D721Med (cell line): Measurements from ENCODE around the gene FAT3.

Experiments used
- DNase-seq: peaks from one replicate; pipeline ENCODE4 v3.0.0; 2011; ENCODE audit warnings: low spot score; ENCODE audit not compliant: insufficient read length
- FAIRE-seq: peaks from 2 replicates; lab custom pipeline; 2011; peaks lifted over from hg19 to GRCh38; lab: Jason Lieb, UNC
- CTCF ChIP-seq: IDR thresholded peaks from 2 replicates; pipeline ENCODE4 v1.5.1; 2012; ENCODE audit warnings: mild to moderate bottlenecking, control low read depth; ENCODE audit not compliant: insufficient read depth; ENCODE audit errors: missing control alignments

Gene FAT3

GRCh38 chr11:92266806-92267205 lies 42.2 kb downstream of the FAT3 start:
- DNase-seq (no peak), FAIRE-seq (no peak)
- no peak for TF ChIP-seq CTCF

GRCh38 chr11:92267278-92267677 lies 42.7 kb downstream of the FAT3 start:
- DNase-seq (no peak), FAIRE-seq (no peak)
- TF ChIP-seq CTCF: no peak

GRCh38 chr11:92267968-92268367 lies 43.4 kb downstream of the FAT3 start:
- FAIRE-seq: no peak
- no peak for DNase-seq
- no peak for TF ChIP-seq CTCF

- no peak for TF ChIP-seq CTCF
- FAIRE-seq: no peak
- DNase-seq: no peak
Measured at GRCh38 chr11:92268546-92268945, 43.9 kb downstream of the FAT3 start.

- FAIRE-seq: no peak
- DNase-seq: no peak
Measured at GRCh38 chr11:92269021-92269420, 44.4 kb downstream of the FAT3 start.

GRCh38 chr11:92269841-92270240 lies 45.2 kb downstream of the FAT3 start:
- DNase-seq: no peak
- no peak for FAIRE-seq
- TF ChIP-seq CTCF: no peak

More at GRCh38 chr11:92269021-92269420, 44.4 kb downstream of the FAT3 start:
- no peak for TF ChIP-seq CTCF

- no peak for TF ChIP-seq CTCF
- FAIRE-seq (no peak), DNase-seq (no peak)
Measured at GRCh38 chr11:92272651-92273050, 48.0 kb downstream of the FAT3 start.
